Tibial nerve (tissue), 3 donors: ENCODE data around the gene LRP1.

Experiments
- CTCF ChIP-seq, 5 experiments: fragments of 200-600 bp in 3 of 5; fragments of 450-650 bp in 2 of 5; sonication (generic) in 3 of 5; IDR thresholded peaks; one replicate each; pipeline ENCODE4 v1.5.1; 2016 to 2019; ENCODE audit warnings: antibody characterized with exemption in 5 of 5, mild to moderate bottlenecking in 3 of 5, moderate library complexity in 2 of 5
- POLR2A ChIP-seq, 2 donors: fragments of 450-650 bp; IDR thresholded peaks; one replicate each; pipeline ENCODE4 v1.6.1; 2017; ENCODE audit warnings: antibody characterized with exemption in 2 of 2, mild to moderate bottlenecking in 2 of 2, moderate library complexity in 2 of 2

GRCh38 chr12:57255916-57256315 lies 127.6 kb downstream of the LRP1 start:
- TF ChIP-seq POLR2A (IDR thresholded peaks at IDR 0.05) (no peak), CTCF (IDR thresholded peaks at IDR 0.05) (no peak)
